Measurements from ENCODE around the gene RAB31.
A peak's percentile ranks its signal among the peaks of the same experiment; 100 is the strongest.
"Not testable (repeated sequence)": the region's sequence is repeated elsewhere in the genome, so short reads cannot be mapped to it uniquely, and the experiment has no call there.

Gene RAB31

DNA sequence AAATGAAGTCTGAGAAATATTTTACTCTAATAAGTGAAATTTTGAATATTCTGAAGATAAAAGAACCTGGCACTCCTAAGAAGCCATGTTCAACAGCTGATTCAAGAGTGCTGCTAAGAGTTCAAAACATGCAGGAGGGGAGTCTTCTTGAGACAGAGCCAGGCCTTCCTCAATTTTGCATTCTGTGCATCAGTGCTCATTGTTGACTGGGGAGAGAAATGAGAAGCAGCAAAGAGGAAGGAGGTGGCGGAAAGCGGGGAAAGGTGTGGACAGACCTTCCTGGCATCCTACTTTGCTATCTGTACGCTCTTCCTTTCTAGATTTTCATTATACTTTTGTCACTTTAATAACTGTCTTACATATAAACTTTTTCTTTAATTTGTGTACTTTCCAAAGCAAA, 148.0 kb downstream of the RAB31 start:
- Histone ChIP-seq H3K27ac (ENCODE audit: low read depth in 2 of 2, low read length in 2 of 2) (peak overlapping the region in 1 of 2 donors; percentile 11), H3K27me3 (ENCODE audit: control insufficient read depth in 2 of 2, insufficient read depth in 2 of 2, low read length in 2 of 2) (no peaks in the 10 kb centered on the region), H3K4me3 (ENCODE audit: low read length in 2 of 2) (no peak overlapping the region), H3K4me1 (ENCODE audit: control insufficient read depth in 2 of 2, insufficient read depth in 2 of 2, low read length in 2 of 2) (peaks cover 0 to 3% of the 10 kb centered on the region in 2 donors), H3K36me3 (ENCODE audit: control insufficient read depth in 2 of 2, insufficient read depth in 2 of 2, low read length in 2 of 2) (no peaks in the 10 kb centered on the region), H3K9me3 (ENCODE audit: control insufficient read depth in 2 of 2, low read length in 2 of 2) (no peaks in the 10 kb centered on the region), H3K9ac (ENCODE audit: low read depth in 1 of 2, low read length in 2 of 2) (no peak overlapping the region)

DNA sequence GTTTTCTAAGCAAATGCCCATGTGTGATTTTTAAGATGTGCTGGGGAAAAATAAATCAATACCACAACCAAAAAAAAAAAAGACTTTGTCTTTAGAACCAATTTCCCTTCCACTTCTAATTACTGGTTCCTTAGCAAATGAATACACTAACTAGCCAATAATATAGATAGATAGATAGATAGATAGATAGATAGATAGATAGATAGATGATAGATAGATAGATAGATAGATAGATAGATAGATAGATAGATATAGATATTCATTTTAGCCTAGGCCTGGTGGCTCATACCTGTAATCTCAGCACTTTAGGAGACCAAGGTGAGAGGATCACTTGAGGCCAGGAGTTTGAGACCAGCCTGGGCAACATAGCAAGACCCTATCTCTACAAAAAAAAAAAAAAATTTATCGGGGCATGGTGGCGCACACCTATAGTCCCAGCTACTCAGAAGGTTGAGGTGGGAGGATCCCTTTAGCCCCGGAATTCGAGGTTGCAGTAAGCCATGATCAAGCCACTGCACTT, 149.4 kb downstream of the RAB31 start:
- not testable (repeated sequence) for H3K36me3 ChIP-seq (ENCODE audit: control insufficient read depth in 2 of 2, insufficient read depth in 2 of 2, low read length in 2 of 2); H3K4me1 ChIP-seq (ENCODE audit: control insufficient read depth in 2 of 2, insufficient read depth in 2 of 2, low read length in 2 of 2); H3K9me3 ChIP-seq (ENCODE audit: control insufficient read depth in 2 of 2, low read length in 2 of 2); H3K4me3 ChIP-seq (ENCODE audit: low read length in 2 of 2); H3K9ac ChIP-seq (ENCODE audit: low read depth in 1 of 2, low read length in 2 of 2); H3K27ac ChIP-seq (ENCODE audit: low read depth in 2 of 2, low read length in 2 of 2); H3K27me3 ChIP-seq (ENCODE audit: control insufficient read depth in 2 of 2, insufficient read depth in 2 of 2, low read length in 2 of 2)

DNA sequence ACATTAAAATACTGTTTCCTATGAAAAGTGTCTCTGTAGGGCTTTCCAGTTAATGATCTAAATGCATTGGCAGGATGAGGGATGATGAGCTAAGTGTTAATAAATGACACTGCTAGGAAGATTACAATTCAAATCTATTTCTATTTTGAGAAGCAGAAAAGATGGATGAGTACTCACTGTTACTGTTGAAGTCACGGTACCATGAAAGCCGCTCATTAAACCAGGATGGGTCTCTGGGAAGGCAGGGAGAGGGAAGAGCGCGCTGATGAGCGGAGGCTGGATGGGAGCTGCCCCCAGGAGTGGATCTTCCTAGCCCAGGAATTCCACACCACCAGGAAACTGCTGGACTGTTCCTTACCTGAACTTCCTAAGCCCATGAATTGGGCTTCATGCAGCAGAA, 150.5 kb downstream of the RAB31 start:
- Histone ChIP-seq H3K4me1 (ENCODE audit: control insufficient read depth in 2 of 2, insufficient read depth in 2 of 2, low read length in 2 of 2) (no peaks in the 10 kb centered on the region), H3K27ac (ENCODE audit: low read depth in 2 of 2, low read length in 2 of 2) (no peak overlapping the region), H3K36me3 (ENCODE audit: control insufficient read depth in 2 of 2, insufficient read depth in 2 of 2, low read length in 2 of 2) (no peaks in the 10 kb centered on the region), H3K9me3 (ENCODE audit: control insufficient read depth in 2 of 2, low read length in 2 of 2) (no peaks in the 10 kb centered on the region), H3K4me3 (ENCODE audit: low read length in 2 of 2) (no peak overlapping the region), H3K9ac (ENCODE audit: low read depth in 1 of 2, low read length in 2 of 2) (no peak overlapping the region), H3K27me3 (ENCODE audit: control insufficient read depth in 2 of 2, insufficient read depth in 2 of 2, low read length in 2 of 2) (no peaks in the 10 kb centered on the region)

DNA sequence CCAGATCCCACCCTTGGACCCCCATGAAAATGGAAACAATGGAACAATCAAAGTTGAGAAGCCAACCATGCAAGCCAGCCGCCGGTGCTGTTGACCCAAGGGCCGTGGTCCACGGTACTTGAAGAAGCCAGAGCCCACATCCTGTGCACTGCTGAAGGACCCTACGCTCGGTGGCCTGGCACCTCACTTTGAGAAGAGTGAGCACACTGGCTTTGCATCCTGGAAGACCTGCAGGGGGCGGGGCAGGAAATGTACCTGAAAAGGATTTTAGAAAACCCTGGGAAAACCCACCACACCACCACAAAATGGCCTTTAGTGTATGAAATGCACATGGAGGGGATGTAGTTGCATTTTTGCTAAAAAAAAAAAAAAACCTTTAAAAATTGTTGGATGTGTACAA, 151.1 kb downstream of the RAB31 start:
- H3K27me3 ChIP-seq (ENCODE audit: control insufficient read depth in 2 of 2, insufficient read depth in 2 of 2, low read length in 2 of 2), result no peaks in the 10 kb centered on the region
- no peak overlapping the region for H3K27ac ChIP-seq (ENCODE audit: low read depth in 2 of 2, low read length in 2 of 2)
- H3K9me3 ChIP-seq (ENCODE audit: control insufficient read depth in 2 of 2, low read length in 2 of 2), result no peaks in the 10 kb centered on the region
- no peak overlapping the region for H3K4me3 ChIP-seq (ENCODE audit: low read length in 2 of 2)
- no peaks in the 10 kb centered on the region for H3K36me3 ChIP-seq (ENCODE audit: control insufficient read depth in 2 of 2, insufficient read depth in 2 of 2, low read length in 2 of 2)
- no peaks in the 10 kb centered on the region for H3K4me1 ChIP-seq (ENCODE audit: control insufficient read depth in 2 of 2, insufficient read depth in 2 of 2, low read length in 2 of 2)
- H3K9ac ChIP-seq (ENCODE audit: low read depth in 1 of 2, low read length in 2 of 2), result no peak overlapping the region

DNA sequence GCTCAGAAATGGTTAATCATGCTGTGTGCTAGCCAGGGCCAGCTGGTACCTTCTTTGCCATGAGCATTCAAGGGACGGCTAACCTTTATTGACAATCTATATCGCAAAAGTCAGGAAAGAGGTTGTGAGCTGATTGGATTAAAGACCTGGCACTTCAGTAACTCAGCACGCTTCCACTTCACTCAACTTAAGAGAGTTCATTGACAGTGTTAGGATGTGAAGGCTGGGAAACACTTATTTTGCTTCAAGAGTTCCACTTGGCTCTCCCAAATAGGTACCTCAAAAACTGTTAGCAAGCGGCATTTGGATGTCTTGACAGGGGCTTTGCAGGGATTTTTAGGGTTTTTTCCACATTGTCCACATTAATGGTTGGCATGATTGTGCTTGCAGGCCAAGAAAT, 152.6 kb downstream of the RAB31 start:
- Histone ChIP-seq H3K9me3 (ENCODE audit: control insufficient read depth in 2 of 2, low read length in 2 of 2) (peaks cover 0 to 2% of the 10 kb centered on the region in 2 donors), H3K9ac (ENCODE audit: low read depth in 1 of 2, low read length in 2 of 2) (no peak overlapping the region), H3K27me3 (ENCODE audit: control insufficient read depth in 2 of 2, insufficient read depth in 2 of 2, low read length in 2 of 2) (no peaks in the 10 kb centered on the region), H3K27ac (ENCODE audit: low read depth in 2 of 2, low read length in 2 of 2) (no peak overlapping the region), H3K4me3 (ENCODE audit: low read length in 2 of 2) (no peak overlapping the region), H3K4me1 (ENCODE audit: control insufficient read depth in 2 of 2, insufficient read depth in 2 of 2, low read length in 2 of 2) (no peaks in the 10 kb centered on the region), H3K36me3 (ENCODE audit: control insufficient read depth in 2 of 2, insufficient read depth in 2 of 2, low read length in 2 of 2) (no peaks in the 10 kb centered on the region)

DNA sequence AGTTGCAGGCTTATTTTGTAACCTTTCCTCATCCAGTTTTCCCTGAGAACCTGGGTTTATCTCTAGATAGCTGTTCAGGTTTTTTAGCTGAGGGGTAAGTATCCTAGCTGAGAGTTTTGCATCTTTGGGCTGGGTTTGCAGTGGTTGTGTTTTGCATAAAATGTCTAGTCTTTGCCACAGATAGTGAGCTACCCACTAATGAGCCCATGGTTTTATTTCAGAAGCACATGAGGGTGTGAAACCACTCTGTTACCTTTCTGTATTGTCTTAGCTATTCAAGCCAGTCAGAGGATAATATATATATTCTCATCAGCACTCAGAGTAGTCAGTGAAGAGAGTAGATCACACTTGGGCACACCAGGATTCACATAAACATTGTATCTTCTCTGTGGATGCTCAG, 153.1 kb downstream of the RAB31 start:
- Histone ChIP-seq H3K4me3 (ENCODE audit: low read length in 2 of 2) (no peak overlapping the region), H3K27me3 (ENCODE audit: control insufficient read depth in 2 of 2, insufficient read depth in 2 of 2, low read length in 2 of 2) (no peaks in the 10 kb centered on the region), H3K9ac (ENCODE audit: low read depth in 1 of 2, low read length in 2 of 2) (no peak overlapping the region), H3K4me1 (ENCODE audit: control insufficient read depth in 2 of 2, insufficient read depth in 2 of 2, low read length in 2 of 2) (no peaks in the 10 kb centered on the region), H3K27ac (ENCODE audit: low read depth in 2 of 2, low read length in 2 of 2) (no peak overlapping the region), H3K36me3 (ENCODE audit: control insufficient read depth in 2 of 2, insufficient read depth in 2 of 2, low read length in 2 of 2) (no peaks in the 10 kb centered on the region), H3K9me3 (ENCODE audit: control insufficient read depth in 2 of 2, low read length in 2 of 2) (peaks cover 0 to 3% of the 10 kb centered on the region in 2 donors)

DNA sequence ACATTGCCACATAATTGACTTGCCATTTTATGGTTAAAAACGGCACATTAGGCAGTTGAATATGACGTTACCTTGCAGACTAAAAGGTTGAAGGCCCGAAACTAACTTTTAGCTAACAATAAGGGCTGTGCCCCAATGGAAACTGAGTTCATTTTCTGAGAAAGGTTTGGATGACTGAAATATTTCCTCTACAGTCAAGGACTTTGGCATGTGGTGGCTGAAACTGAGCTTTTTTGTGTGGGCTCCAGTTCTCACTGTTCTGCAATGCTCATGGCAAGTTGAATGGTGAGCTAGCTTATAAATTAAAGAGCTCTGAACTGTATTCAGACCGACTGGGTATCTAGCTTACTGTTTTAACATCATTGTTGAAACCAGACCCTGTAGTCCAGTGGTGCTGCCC, 153.8 kb downstream of the RAB31 start:
- H3K27ac ChIP-seq (ENCODE audit: low read depth in 2 of 2, low read length in 2 of 2), result no peak overlapping the region
- H3K4me3 ChIP-seq (ENCODE audit: low read length in 2 of 2), result no peak overlapping the region
- no peak overlapping the region for H3K9ac ChIP-seq (ENCODE audit: low read depth in 1 of 2, low read length in 2 of 2)
- no peaks in the 10 kb centered on the region for H3K4me1 ChIP-seq (ENCODE audit: control insufficient read depth in 2 of 2, insufficient read depth in 2 of 2, low read length in 2 of 2)
- H3K36me3 ChIP-seq (ENCODE audit: control insufficient read depth in 2 of 2, insufficient read depth in 2 of 2, low read length in 2 of 2), result no peaks in the 10 kb centered on the region
- peaks cover 0 to 4% of the 10 kb centered on the region in 2 donors for H3K9me3 ChIP-seq (ENCODE audit: control insufficient read depth in 2 of 2, low read length in 2 of 2)
- H3K27me3 ChIP-seq (ENCODE audit: control insufficient read depth in 2 of 2, insufficient read depth in 2 of 2, low read length in 2 of 2), result no peaks in the 10 kb centered on the region

DNA sequence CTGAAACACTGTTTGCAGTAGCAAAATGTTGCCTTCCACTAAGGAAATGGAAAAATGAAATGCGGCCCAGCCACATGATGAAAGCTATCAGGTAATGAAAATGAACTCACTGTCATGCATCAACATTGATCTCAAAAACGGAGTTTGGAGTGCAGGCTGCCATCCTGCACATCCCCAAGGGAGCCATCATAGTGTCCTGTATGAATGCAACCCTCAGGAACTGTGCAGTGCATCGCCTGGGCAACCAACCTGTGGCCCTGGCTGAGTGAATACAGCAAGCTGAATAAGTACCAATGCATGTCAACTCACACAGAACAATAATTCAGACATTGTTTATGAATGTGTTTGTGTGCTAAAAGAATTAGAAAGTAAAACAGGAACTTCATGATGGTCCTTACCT, 154.6 kb downstream of the RAB31 start:
- Histone ChIP-seq H3K27ac (ENCODE audit: low read depth in 2 of 2, low read length in 2 of 2) (no peak overlapping the region), H3K36me3 (ENCODE audit: control insufficient read depth in 2 of 2, insufficient read depth in 2 of 2, low read length in 2 of 2) (no peaks in the 10 kb centered on the region), H3K9me3 (ENCODE audit: control insufficient read depth in 2 of 2, low read length in 2 of 2) (peaks cover 0 to 4% of the 10 kb centered on the region in 2 donors), H3K9ac (ENCODE audit: low read depth in 1 of 2, low read length in 2 of 2) (no peak overlapping the region), H3K4me1 (ENCODE audit: control insufficient read depth in 2 of 2, insufficient read depth in 2 of 2, low read length in 2 of 2) (no peaks in the 10 kb centered on the region), H3K27me3 (ENCODE audit: control insufficient read depth in 2 of 2, insufficient read depth in 2 of 2, low read length in 2 of 2) (no peaks in the 10 kb centered on the region), H3K4me3 (ENCODE audit: low read length in 2 of 2) (no peak overlapping the region)

DNA sequence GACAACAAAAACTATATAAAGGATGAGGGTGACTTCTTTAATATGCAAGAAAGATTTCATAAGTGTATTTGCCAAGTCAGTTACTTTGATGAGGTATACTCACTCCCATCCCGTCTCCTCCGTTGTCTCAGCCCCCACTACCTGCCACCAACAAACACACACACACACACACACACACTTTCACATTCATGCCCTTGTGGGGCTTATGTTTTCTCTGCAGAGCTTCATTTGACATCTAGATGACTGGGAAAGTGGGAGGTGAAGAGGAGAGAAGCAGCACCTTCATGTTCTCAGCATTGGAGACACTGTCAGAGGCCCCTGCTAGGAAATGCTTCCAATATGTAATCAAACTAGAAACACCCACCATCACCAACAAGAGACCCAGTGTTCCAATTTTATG, 155.2 kb downstream of the RAB31 start:
- H3K9me3 ChIP-seq (ENCODE audit: control insufficient read depth in 2 of 2, low read length in 2 of 2), result peaks cover 0 to 4% of the 10 kb centered on the region in 2 donors
- H3K36me3 ChIP-seq (ENCODE audit: control insufficient read depth in 2 of 2, insufficient read depth in 2 of 2, low read length in 2 of 2), result no peaks in the 10 kb centered on the region
- no peak overlapping the region for H3K4me3 ChIP-seq (ENCODE audit: low read length in 2 of 2)
- H3K9ac ChIP-seq (ENCODE audit: low read depth in 1 of 2, low read length in 2 of 2), result no peak overlapping the region
- no peaks in the 10 kb centered on the region for H3K4me1 ChIP-seq (ENCODE audit: control insufficient read depth in 2 of 2, insufficient read depth in 2 of 2, low read length in 2 of 2)
- no peaks in the 10 kb centered on the region for H3K27me3 ChIP-seq (ENCODE audit: control insufficient read depth in 2 of 2, insufficient read depth in 2 of 2, low read length in 2 of 2)
- no peak overlapping the region for H3K27ac ChIP-seq (ENCODE audit: low read depth in 2 of 2, low read length in 2 of 2)

DNA sequence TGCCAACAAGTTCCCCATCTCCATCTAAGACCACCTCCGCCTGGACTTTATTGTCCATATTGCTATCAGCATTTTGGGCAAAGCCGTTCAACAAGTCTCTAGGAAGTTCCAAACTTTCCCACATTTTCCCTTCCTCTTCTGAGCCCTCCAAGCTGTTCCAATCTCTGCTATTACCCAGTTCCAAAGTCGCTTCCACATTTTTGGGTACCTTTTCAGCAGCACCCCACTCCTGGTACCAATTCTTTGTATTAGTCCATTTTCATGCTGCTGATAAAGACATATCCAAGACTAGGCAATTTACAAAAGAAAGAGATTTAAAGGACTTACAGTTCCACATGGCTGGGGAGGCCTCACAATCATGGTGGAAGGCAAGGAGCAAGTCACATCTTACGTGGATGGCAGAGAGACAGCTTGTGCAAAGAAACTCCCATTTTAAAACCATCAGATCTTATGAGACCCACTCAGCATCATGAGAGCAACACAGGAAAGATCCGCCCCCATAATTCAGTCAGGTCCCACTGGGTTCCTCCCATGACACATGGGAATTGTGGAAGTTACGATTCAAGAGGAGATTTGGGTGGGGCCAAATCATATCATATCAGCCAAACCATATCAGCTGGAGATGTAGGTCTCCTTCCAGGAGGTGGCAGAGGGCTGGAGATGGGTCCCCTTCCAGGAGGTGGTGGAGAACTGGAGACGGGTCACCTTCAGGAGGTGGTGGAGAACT, 157.8 kb downstream of the RAB31 start:
- H3K27ac ChIP-seq (ENCODE audit: low read depth in 2 of 2, low read length in 2 of 2), result no peak overlapping the region
- peaks cover 12 to 23% of the 10 kb centered on the region in 2 donors for H3K4me1 ChIP-seq (ENCODE audit: control insufficient read depth in 2 of 2, insufficient read depth in 2 of 2, low read length in 2 of 2)
- no peak overlapping the region for H3K9ac ChIP-seq (ENCODE audit: low read depth in 1 of 2, low read length in 2 of 2)
- H3K36me3 ChIP-seq (ENCODE audit: control insufficient read depth in 2 of 2, insufficient read depth in 2 of 2, low read length in 2 of 2), result no peaks in the 10 kb centered on the region
- no peaks in the 10 kb centered on the region for H3K27me3 ChIP-seq (ENCODE audit: control insufficient read depth in 2 of 2, insufficient read depth in 2 of 2, low read length in 2 of 2)
- no peak overlapping the region for H3K4me3 ChIP-seq (ENCODE audit: low read length in 2 of 2)
- H3K9me3 ChIP-seq (ENCODE audit: control insufficient read depth in 2 of 2, low read length in 2 of 2), result peaks cover 0 to 4% of the 10 kb centered on the region in 2 donors

Measured in mucosa of rectum (tissue), 2 donors.